Testis (tissue), 3 donors: ENCODE results near the gene OMA1. TPM values are rescaled to one million over a fixed set of nuclear protein-coding genes. Genes with fewer than 3 reads are reported as not detected.
"Not testable (repeated sequence)": the region's sequence is repeated elsewhere in the genome, so short reads cannot be mapped to it uniquely, and the experiment has no call there.

Source experiments
- DNase-seq: peaks from one replicate; pipeline ENCODE4 v3.0.0-alpha.2; 2019
- H3K27ac ChIP-seq, 2 donors: fragments of 200-600 bp; sonication (generic); one replicate each; pipeline ENCODE4 v1.5.1; 2019
- H3K27me3 ChIP-seq: fragments of 200-600 bp; sonication (generic); one replicate; pipeline ENCODE4 v1.5.1; 2019
- H3K36me3 ChIP-seq: fragments of 200-600 bp; sonication (generic); one replicate; pipeline ENCODE4 v1.5.1; 2017; ENCODE audit warnings: low read depth; ENCODE audit errors: missing control alignments
- H3K4me1 ChIP-seq: fragments of 200-600 bp; sonication (generic); one replicate; pipeline ENCODE4 v1.5.1; 2019
- H3K4me3 ChIP-seq, 2 donors: fragments of 200-600 bp; sonication (generic); one replicate each; pipeline ENCODE4 v1.5.1; 2017 to 2019
- H3K9me3 ChIP-seq: fragments of 200-600 bp; sonication (generic); one replicate; pipeline ENCODE4 v1.5.1; 2017
- CTCF ChIP-seq, 3 experiments: fragments of 450-650 bp in 2 of 3; fragments of 200-600 bp in 1 of 3; sonication (generic) in 1 of 3; IDR thresholded peaks; one replicate each; pipeline ENCODE4 v1.5.1; 2016 to 2019; ENCODE audit warnings: antibody characterized with exemption in 3 of 3, mild to moderate bottlenecking in 2 of 3, moderate library complexity in 1 of 3
- POLR2A ChIP-seq: fragments of 450-650 bp; IDR thresholded peaks from one replicate; pipeline ENCODE4 v1.6.1; 2017; ENCODE audit warnings: antibody characterized with exemption, mild to moderate bottlenecking, moderate library complexity
- WGBS, 2 donors: methylation state at CpG; one replicate each; pipeline ENCODE4 v1.1.5; 2018; 5-methylcytosine and 5-hydroxymethylcytosine counted together
- intact Hi-C: fragments of 100-400 bp; cut with DNase I; formaldehyde crosslinking; loops from one replicate; pipeline ENCODE4 v1.15.1; 2023; ENCODE audit warnings: low total_unique reads
- polyA plus RNA-seq: library from polyadenylated mRNA; stranded (reverse); fragments of 350-450 nt; fragmentation: Illumina TruSeq; extraction: RNeasy Lipid Tissue Mini Kit (QIAGEN cat#74804); gene quantifications from one replicate; pipeline ENCODE4 v1.2.3, GENCODE V29; 2014; ENCODE audit warnings: low read depth, low replicate concordance; ENCODE audit not compliant: insufficient read depth
- total RNA-seq, 2 donors: library from RNA; depleted of rRNA; stranded (reverse); fragments of >200 nt; gene quantifications; one replicate each; pipeline ENCODE4 v1.2.3, GENCODE V29; 2016

Gene OMA1
- total and polyA plus RNA-seq, 3 donors from 2014 or later, result 10.9 to 24.7 (median 22.1) TPM

GRCh38 chr1:58561633-58562032 lies 15.1 kb upstream of the OMA1 start:
- Histone ChIP-seq H3K36me3 (no peaks in the 10 kb centered on the region), H3K4me3 (no peak overlapping the region), H3K27me3 (no peaks in the 10 kb centered on the region), H3K27ac (no peak overlapping the region), H3K4me1 (no peaks in the 10 kb centered on the region), H3K9me3 (no peaks in the 10 kb centered on the region)
- WGBS, 2 donors, result 82 to 86% methylated on average over 6 of the region's 6 CpGs
- DNase-seq, result no peak
- intact Hi-C loops, result no loop called here
- TF ChIP-seq CTCF (IDR thresholded peaks at IDR 0.05) (no peak), POLR2A (no peak)

- 95 to 96% methylated on average over 1 of the region's 1 CpG for WGBS, 2 donors
- TF ChIP-seq CTCF (IDR thresholded peaks at IDR 0.05) (no peak), POLR2A (no peak)
- DNase-seq, result no peak
- intact Hi-C loops, result no loop called here
- Histone ChIP-seq H3K36me3 (no peaks in the 10 kb centered on the region), H3K27ac (no peak overlapping the region), H3K27me3 (no peaks in the 10 kb centered on the region), H3K9me3 (no peaks in the 10 kb centered on the region), H3K4me1 (peaks cover 7% of the 10 kb centered on the region), H3K4me3 (no peak overlapping the region)
These were observed 8.9 kb upstream of the OMA1 start for GRCh38 chr1:58555393-58555792.

GRCh38 chr1:58551186-58552140 lies 4.9 kb upstream of the OMA1 start:
- Histone ChIP-seq H3K27me3 (no peaks in the 10 kb centered on the region), H3K36me3 (no peaks in the 10 kb centered on the region), H3K9me3 (no peaks in the 10 kb centered on the region), H3K27ac (no peak overlapping the region), H3K4me1 (peaks cover 7% of the 10 kb centered on the region), H3K4me3 (no peak overlapping the region)
- TF ChIP-seq POLR2A (no peak), CTCF (IDR thresholded peaks at IDR 0.05) (no peak)
- 44 to 59% methylated on average over 8 to 9 of the region's 9 CpGs for WGBS, 2 donors
- intact Hi-C loops, result no loop called here
- DNase-seq, result no peak

GRCh38 chr1:58549291-58549690 lies 2.8 kb upstream of the OMA1 start:
- H3K36me3 ChIP-seq, DNase-seq, H3K9me3 ChIP-seq, H3K27me3 ChIP-seq, H3K4me3 ChIP-seq, H3K27ac ChIP-seq, intact Hi-C loops: not testable (repeated sequence)
- 49 to 60% methylated on average over 6 of the region's 6 CpGs for WGBS, 2 donors
- peaks cover 15% of the 10 kb centered on the region for H3K4me1 ChIP-seq

GRCh38 chr1:58548371-58548770 lies 1.8 kb upstream of the OMA1 start:
- no peak for DNase-seq
- H3K4me3 ChIP-seq, result no peak overlapping the region
- TF ChIP-seq CTCF (IDR thresholded peaks at IDR 0.05), result no peak
- no peak for TF ChIP-seq POLR2A
- intact Hi-C loops, result no loop called here
- H3K9me3 ChIP-seq, result no peaks in the 10 kb centered on the region
- peaks cover 15% of the 10 kb centered on the region for H3K4me1 ChIP-seq
- H3K27me3 ChIP-seq, result no peaks in the 10 kb centered on the region
- no peaks in the 10 kb centered on the region for H3K36me3 ChIP-seq
- WGBS, 2 donors, result 88 to 92% methylated on average over 2 of the region's 2 CpGs
- no peak overlapping the region for H3K27ac ChIP-seq
